ENCODE results near the gene RAB11FIP3.

Gene RAB11FIP3

GRCh38 chr16:450385-450784 is 24.9 kb downstream of the RAB11FIP3 start:
- FAIRE-seq (no peak), DNase-seq (ENCODE audit: insufficient read length, low spot score) (no peak)
- TF ChIP-seq, protein P1, sequence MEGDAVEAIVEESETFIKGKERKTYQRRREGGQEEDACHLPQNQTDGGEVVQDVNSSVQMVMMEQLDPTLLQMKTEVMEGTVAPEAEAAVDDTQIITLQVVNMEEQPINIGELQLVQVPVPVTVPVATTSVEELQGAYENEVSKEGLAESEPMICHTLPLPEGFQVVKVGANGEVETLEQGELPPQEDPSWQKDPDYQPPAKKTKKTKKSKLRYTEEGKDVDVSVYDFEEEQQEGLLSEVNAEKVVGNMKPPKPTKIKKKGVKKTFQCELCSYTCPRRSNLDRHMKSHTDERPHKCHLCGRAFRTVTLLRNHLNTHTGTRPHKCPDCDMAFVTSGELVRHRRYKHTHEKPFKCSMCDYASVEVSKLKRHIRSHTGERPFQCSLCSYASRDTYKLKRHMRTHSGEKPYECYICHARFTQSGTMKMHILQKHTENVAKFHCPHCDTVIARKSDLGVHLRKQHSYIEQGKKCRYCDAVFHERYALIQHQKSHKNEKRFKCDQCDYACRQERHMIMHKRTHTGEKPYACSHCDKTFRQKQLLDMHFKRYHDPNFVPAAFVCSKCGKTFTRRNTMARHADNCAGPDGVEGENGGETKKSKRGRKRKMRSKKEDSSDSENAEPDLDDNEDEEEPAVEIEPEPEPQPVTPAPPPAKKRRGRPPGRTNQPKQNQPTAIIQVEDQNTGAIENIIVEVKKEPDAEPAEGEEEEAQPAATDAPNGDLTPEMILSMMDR (IDR thresholded peaks at IDR 0.05; ENCODE audit: insufficient read depth, missing control alignments): no peak

DNA sequence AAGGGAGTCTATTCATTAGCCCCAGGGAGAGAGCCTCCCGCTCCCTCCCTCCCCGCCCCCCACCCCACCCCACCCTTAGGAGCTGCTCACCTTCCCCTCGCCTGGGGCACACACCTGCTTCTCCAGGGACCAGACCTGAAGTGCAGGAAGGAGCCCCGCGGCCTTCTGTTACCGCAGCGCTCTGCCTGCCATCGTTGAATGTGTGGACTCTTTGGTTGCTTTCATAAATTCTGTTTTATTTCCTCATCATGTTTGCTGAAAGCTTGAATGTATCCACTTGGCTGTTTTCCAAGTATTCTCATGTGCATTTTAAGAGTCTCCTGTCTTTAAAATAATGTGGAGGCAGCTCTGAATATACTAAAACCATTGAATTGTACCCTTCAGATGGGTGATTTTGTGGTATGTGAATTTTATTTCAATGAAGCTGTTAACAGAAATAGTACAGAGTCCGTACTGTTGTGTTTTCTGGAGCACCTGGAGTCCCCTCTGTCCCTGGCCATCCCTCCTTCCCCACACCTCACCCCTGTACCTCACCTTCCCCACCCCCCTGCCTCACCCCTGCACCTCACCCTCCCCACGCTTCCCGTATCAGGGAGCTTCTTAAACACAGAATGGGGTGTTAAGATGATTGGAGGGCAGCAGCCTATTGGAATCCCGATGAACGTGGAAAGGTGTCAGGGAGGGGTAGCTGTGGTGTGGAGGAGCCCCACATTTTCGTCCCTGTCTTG is 25.5 kb downstream of the RAB11FIP3 start:
- TF ChIP-seq, protein P1 (IDR thresholded peaks at IDR 0.05; ENCODE audit: insufficient read depth, missing control alignments): no peak
- no peak for FAIRE-seq

GRCh38 chr16:454397-454940 is 29.0 kb downstream of the RAB11FIP3 start:
- TF ChIP-seq, protein P1 (IDR thresholded peaks at IDR 0.05; ENCODE audit: insufficient read depth, missing control alignments): no peak
- FAIRE-seq (no peak), DNase-seq (ENCODE audit: insufficient read length, low spot score) (no peak)

More for the DNA sequence above, 25.5 kb downstream of the RAB11FIP3 start:
- no peak for DNase-seq (ENCODE audit: insufficient read length, low spot score)

DNA sequence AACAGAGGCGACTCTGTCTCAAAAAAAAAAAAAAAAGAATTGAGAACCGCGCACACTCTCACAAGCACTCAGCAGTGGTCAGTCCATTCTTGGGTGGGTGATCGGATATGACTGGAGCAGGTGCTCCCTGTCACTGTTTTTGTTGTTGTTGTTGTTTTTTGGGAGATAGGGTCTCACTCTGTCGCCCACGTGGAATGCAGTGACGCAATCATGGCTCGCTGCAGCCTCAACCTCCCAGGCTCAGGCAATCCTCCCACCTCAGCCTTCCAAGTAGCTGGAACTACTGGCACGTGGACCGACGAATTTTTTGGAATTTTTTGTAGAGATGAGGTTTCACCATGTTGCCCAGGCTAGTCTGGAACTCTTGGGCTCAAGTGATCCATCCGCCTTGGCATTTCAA is 30.0 kb downstream of the RAB11FIP3 start:
- TF ChIP-seq, protein P1 (IDR thresholded peaks at IDR 0.05; ENCODE audit: insufficient read depth, missing control alignments): no peak
- FAIRE-seq (no peak), DNase-seq (ENCODE audit: insufficient read length, low spot score) (no peak)

GRCh38 chr16:456891-457483 is 31.5 kb downstream of the RAB11FIP3 start:
- TF ChIP-seq, protein P1 (IDR thresholded peaks at IDR 0.05; ENCODE audit: insufficient read depth, missing control alignments): no peak
- DNase-seq (ENCODE audit: insufficient read length, low spot score) (no peak), FAIRE-seq (no peak)

DNA sequence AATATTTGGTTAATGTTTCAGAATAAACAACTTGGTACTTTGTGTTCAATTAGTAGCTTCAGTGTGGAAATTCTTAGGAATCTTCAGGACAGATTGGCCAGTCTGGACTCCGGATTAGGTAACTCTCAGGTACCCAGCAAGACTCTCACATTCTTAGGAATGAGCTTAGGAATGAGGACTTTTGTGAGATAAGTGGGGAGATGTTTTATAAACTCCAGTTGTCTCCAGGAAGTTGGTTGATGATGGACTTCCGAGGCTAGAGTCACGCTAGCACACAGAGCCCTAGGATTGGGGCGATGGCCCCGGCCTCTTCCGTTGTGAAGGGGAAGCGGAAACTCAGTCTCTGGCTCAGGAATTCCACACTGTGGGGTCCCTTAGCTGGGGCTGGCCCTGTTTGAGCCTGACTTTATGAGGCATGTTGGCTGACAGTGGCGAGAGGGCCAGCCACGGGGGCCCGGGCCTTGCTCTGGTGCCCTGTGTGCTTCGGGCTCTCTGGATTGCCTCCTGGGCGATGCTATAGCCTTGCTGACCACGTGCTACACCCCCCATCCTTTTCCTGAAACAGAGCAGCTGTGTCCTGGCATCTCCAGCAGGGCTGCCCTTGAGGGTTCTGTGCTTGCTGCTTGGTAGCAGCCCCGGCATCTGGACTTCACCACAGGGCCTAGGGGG is 32.4 kb downstream of the RAB11FIP3 start:
- no peak for DNase-seq (ENCODE audit: insufficient read length, low spot score)
- TF ChIP-seq, protein P1 (IDR thresholded peaks at IDR 0.05; ENCODE audit: insufficient read depth, missing control alignments): no peak
- FAIRE-seq: no peak
